Gastroesophageal sphincter (tissue), 4 donors: ENCODE results near the gene DACH1. TPM values are rescaled to one million over a fixed set of nuclear protein-coding genes. Genes with fewer than 3 reads are reported as not detected.

Source experiments
- ATAC-seq: fragments of 150-250 bp; one replicate; pipeline ENCODE4 v1.9.1; 2016; ENCODE audit warnings: mild to moderate bottlenecking, moderate library complexity
- H3K27ac ChIP-seq, 4 donors: fragments of 200-600 bp; sonication (generic) in 3 of 4; 1 replicate in 3 of 4; 2 replicates in 1 of 4; pipeline ENCODE4 v1.5.1; 2016 to 2019
- H3K27me3 ChIP-seq: fragments of 200-600 bp; sonication (generic); one replicate; pipeline ENCODE4 v1.5.1; 2019
- H3K36me3 ChIP-seq, 2 donors: fragments of 200-600 bp; sonication (generic); one replicate each; pipeline ENCODE4 v1.5.1; 2019; ENCODE audit warnings: control low read depth in 1 of 2
- H3K4me1 ChIP-seq, 3 donors: fragments of 200-600 bp; sonication (generic); 1 replicate in 2 of 3; 2 replicates in 1 of 3; pipeline ENCODE4 v1.5.1; 2016 to 2019; ENCODE audit warnings: control low read depth in 2 of 3
- H3K4me3 ChIP-seq, 2 donors: fragments of 200-600 bp; sonication (generic); one replicate each; pipeline ENCODE4 v1.5.1; 2019; ENCODE audit warnings: mild to moderate bottlenecking in 1 of 2, moderate library complexity in 1 of 2
- H3K9me3 ChIP-seq, 3 donors: fragments of 200-600 bp; sonication (generic); one replicate each; pipeline ENCODE4 v1.5.1; 2017 to 2019; ENCODE audit warnings: control low read depth in 2 of 3
- CTCF ChIP-seq, 4 experiments: fragments of 200-600 bp in 2 of 4; fragments of 450-650 bp in 2 of 4; sonication (generic) in 1 of 4; IDR thresholded peaks; one replicate each; pipeline ENCODE4 v1.5.1; 2017 to 2019; ENCODE audit warnings: antibody characterized with exemption in 4 of 4, mild to moderate bottlenecking in 2 of 4, moderate library complexity in 2 of 4
- EP300 ChIP-seq: sonication (generic); formaldehyde crosslinking; IDR thresholded peaks from one replicate; pipeline ENCODE4 v1.6.1; 2017; ENCODE audit warnings: antibody characterized with exemption, mild to moderate bottlenecking
- POLR2A ChIP-seq, 2 donors: fragments of 450-650 bp; IDR thresholded peaks; one replicate each; pipeline ENCODE4 v1.6.1; 2017; ENCODE audit warnings: antibody characterized with exemption in 2 of 2, mild to moderate bottlenecking in 2 of 2, moderate library complexity in 1 of 2
- POLR2AphosphoS5 ChIP-seq: sonication (generic); formaldehyde crosslinking; IDR thresholded peaks from one replicate; pipeline ENCODE4 v1.6.1; 2017; ENCODE audit warnings: antibody characterized with exemption
- WGBS, 2 donors: methylation state at CpG; one replicate each; pipeline ENCODE4 v1.1.5; 2018; ENCODE audit warnings: low coverage in 1 of 2; 5-methylcytosine and 5-hydroxymethylcytosine counted together
- total RNA-seq, 4 donors: library from RNA; depleted of rRNA; stranded (reverse); fragments of >200 nt; gene quantifications; one replicate each; pipeline ENCODE4 v1.1.0, GENCODE V29; 2016

Gene DACH1
- total RNA-seq, 4 donors from 2014 or later = 1.1 to 2.1 (median 1.7) TPM

GRCh38 chr13:71602344-71602743, 264.7 kb downstream of the DACH1 start:
- Histone ChIP-seq H3K4me3 (no peak overlapping the region), H3K36me3 (no peaks in the 10 kb centered on the region), H3K4me1 (no peaks in the 10 kb centered on the region), H3K27ac (no peak overlapping the region), H3K27me3 (no peaks in the 10 kb centered on the region), H3K9me3 (no peaks in the 10 kb centered on the region)
- TF ChIP-seq EP300 (no peak), POLR2AphosphoS5 (no peak), POLR2A (IDR thresholded peaks at IDR 0.05) (no peak), CTCF (IDR thresholded peaks at IDR 0.05) (no peak)
- WGBS, 2 donors = 69 to 90% methylated on average over 3 of the region's 3 CpGs
- ATAC-seq = no peak

DNA sequence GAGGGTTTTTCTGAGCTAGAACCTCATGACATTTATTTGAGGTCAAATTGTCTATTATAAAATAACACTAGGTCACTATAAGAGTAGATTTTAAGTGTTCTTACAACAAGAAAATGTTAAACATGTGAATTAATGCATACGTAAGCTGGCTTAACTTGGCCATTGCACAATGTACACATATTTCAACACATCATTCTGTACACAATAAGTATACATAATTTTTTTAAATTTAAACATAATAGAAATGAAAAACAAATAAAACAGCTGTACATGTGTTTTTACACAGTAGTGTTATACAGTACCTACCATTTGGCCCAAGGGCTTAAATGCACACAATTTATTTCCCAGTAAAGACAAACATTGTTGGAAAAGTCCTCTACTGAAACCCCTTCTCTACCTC, 269.9 kb downstream of the DACH1 start:
- Histone ChIP-seq H3K27ac (no peak overlapping the region), H3K4me1 (no peaks in the 10 kb centered on the region), H3K4me3 (no peak overlapping the region), H3K36me3 (no peaks in the 10 kb centered on the region), H3K27me3 (no peaks in the 10 kb centered on the region), H3K9me3 (no peaks in the 10 kb centered on the region)
- no peak for ATAC-seq
- TF ChIP-seq POLR2AphosphoS5 = no peak
- TF ChIP-seq CTCF (IDR thresholded peaks at IDR 0.05) = no peak
- TF ChIP-seq POLR2A (IDR thresholded peaks at IDR 0.05) = no peak
- TF ChIP-seq EP300 = no peak
- WGBS, 2 donors = 67 to 86% methylated on average over 1 of the region's 1 CpG

GRCh38 chr13:71596116-71596515, 270.9 kb downstream of the DACH1 start:
- H3K4me3 ChIP-seq = no peak overlapping the region
- no peak overlapping the region for H3K27ac ChIP-seq
- H3K9me3 ChIP-seq = no peaks in the 10 kb centered on the region
- H3K36me3 ChIP-seq = no peaks in the 10 kb centered on the region
- H3K4me1 ChIP-seq = no peaks in the 10 kb centered on the region
- 74 to 100% methylated on average over 1 to 3 of the region's 3 CpGs for WGBS, 2 donors
- TF ChIP-seq CTCF (IDR thresholded peaks at IDR 0.05) (no peak), POLR2A (IDR thresholded peaks at IDR 0.05) (no peak), EP300 (no peak)
- no peaks in the 10 kb centered on the region for H3K27me3 ChIP-seq
- ATAC-seq = no peak

DNA sequence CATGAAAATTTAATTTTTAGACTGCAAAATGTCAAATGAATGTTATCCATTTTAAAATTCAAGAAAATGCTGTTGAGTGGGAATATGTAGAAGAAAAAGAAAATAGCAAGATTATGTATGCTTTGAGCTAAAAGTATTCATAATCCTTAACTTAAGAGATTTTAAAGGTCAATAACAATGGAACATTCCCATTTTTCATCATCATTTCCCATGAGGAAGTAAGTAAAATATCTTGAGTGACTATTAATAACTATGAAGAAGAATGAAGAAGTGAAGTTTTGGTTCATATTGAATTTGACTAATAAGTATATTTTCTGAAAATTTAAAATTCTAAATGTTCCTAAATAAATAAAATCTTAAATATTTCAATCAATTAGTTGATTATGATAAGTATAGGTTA, 273.4 kb downstream of the DACH1 start:
- TF ChIP-seq POLR2A (IDR thresholded peaks at IDR 0.05) (no peak), POLR2AphosphoS5 (no peak), CTCF (IDR thresholded peaks at IDR 0.05) (no peak), EP300 (no peak)
- H3K4me3 ChIP-seq = no peak overlapping the region
- H3K9me3 ChIP-seq = no peaks in the 10 kb centered on the region
- ATAC-seq = no peak
- no peaks in the 10 kb centered on the region for H3K36me3 ChIP-seq
- no peaks in the 10 kb centered on the region for H3K27me3 ChIP-seq
- H3K27ac ChIP-seq = no peak overlapping the region
- H3K4me1 ChIP-seq = no peaks in the 10 kb centered on the region

DNA sequence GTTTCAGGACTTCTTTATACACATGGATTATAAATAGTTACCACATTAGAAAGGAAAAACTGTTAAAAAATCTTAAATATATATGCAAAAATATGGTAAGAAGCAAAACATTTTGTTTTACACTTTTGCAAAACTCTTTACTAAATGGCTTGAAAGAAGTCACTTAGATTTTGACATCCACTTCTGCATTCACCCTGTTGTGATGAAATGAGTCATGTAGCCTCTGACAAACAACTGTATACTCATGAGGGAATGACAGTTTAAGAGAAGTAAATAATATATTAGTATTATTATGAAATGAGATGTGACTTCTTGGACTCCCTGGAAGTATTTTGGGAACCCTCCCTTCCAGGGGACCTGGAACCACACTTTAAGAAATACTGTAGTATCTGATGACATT, 275.6 kb downstream of the DACH1 start:
- no peaks in the 10 kb centered on the region for H3K36me3 ChIP-seq
- no peaks in the 10 kb centered on the region for H3K27me3 ChIP-seq
- ATAC-seq = no peak

More for the DNA sequence above, 275.6 kb downstream of the DACH1 start:
- TF ChIP-seq EP300 = no peak
- no peak for TF ChIP-seq CTCF (IDR thresholded peaks at IDR 0.05)
- no peak for TF ChIP-seq POLR2A (IDR thresholded peaks at IDR 0.05)
- no peak for TF ChIP-seq POLR2AphosphoS5
- Histone ChIP-seq H3K9me3 (no peaks in the 10 kb centered on the region), H3K4me3 (no peak overlapping the region), H3K27ac (no peak overlapping the region), H3K4me1 (no peaks in the 10 kb centered on the region)
